Measurements from ENCODE around the gene FGD4.
"Not testable (repeated sequence)": the region's sequence is repeated elsewhere in the genome, so short reads cannot be mapped to it uniquely, and the experiment has no call there.

The FGD4 gene

GRCh38 chr12:32499048-32499447, 99.7 kb downstream of the FGD4 start:
- no peak for DNase-seq

GRCh38 chr12:32501835-32502333, 102.5 kb downstream of the FGD4 start:
- peak; percentile 41 to 86 for DNase-seq

DNA sequence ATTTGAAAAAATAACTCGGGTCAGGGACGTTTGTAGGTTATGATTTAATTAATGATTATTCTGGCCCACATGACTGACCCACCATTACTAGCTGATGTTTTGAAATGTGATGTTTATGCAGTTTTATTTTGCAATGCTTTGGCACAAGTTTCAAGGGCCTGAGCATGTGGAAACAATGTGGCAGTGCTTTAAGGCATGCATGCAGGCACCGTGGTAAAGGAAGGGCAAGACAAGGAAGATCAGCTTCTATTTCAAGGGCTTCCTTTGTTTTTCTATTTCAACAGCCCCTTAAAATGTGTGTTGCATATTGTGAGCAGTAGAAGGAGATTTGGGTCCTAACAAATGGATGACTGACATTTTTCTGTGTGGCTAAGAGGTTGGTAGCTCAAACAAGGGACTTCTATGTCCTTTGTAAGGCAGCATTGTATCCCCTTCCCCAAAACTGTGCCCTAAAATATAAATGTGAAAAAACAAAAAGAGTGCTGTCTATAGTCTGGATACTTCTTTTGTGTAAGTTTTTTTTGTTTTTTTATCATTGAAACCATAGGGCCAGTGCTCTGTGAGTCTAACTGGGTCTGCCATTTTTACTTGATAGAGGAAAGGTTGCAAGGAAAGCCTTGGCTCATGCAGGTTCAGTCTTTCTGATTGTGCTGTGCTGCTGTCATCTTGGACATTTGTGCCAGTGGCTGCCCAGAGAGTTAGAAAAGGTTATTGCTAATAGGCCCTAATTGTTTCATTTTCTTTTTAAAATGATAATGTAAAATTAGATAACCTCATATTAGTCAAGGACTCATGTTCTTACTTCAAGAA, 103.5 kb downstream of the FGD4 start:
- DNase-seq: peak; percentile 19 to 44

DNA sequence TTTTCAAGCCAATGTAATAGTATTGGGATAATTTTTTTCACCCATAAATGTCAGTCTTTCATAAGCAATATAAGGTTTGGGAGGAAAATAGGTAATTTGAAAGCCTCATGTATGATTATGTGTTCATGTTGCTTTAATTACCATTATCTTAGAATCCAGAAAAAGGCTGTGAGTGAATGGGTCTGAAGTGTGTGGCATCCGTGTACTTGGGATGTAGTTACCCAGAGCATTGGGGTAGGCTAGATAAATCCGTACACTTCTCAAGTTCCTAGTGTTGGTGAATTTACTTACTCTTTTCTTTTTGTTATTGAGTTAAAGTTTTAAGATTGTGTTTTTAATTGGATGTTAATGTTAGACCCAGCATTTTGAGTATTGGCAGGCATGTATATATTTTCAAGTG, 104.4 kb downstream of the FGD4 start:
- DNase-seq: no peak

- DNase-seq: peak in 1 of 2 donors; percentile 24
Observed at GRCh38 chr12:32504591-32504990, 105.2 kb downstream of the FGD4 start.

DNA sequence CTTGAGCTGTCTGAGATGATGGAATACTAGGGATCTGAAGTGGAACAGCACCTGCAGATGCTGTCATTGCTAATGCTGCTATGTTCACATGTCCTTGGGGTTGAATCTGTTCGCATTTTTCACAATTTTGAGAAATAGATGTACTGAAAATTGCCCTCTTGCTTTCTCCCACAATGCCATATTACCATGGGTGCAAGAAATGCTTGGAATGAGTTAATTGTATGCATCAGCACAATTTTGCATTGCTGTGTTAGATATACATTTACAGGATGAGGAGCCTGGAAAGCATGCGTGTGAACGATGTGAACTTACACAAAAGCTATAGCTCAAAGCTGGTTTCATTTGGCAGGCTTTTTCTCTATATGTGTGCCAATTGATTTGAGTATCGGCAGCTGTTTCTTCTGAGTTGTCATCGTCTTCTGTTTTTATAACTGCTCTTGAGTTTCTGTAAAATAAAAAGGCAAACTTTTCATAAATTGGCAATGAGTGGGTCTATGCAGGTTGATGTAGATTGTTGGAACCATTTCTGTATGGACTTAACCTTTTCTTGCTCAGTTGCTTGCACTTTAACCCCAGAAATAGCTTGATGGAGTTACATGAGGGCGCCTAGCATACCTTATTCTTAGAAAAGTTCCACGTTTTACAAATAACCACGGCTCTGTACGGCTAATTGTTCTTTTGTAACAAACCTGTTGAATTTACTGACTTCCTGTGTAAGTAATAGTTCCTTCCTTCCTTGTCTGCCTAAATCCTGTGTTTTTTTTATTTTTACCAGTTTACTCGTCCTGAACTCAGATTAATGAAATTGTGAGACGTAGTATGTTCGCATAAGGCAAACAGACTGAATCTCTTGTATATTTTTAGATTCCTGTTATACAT, 105.9 kb downstream of the FGD4 start:
- DNase-seq: peak in 1 of 2 donors; percentile 10

DNA sequence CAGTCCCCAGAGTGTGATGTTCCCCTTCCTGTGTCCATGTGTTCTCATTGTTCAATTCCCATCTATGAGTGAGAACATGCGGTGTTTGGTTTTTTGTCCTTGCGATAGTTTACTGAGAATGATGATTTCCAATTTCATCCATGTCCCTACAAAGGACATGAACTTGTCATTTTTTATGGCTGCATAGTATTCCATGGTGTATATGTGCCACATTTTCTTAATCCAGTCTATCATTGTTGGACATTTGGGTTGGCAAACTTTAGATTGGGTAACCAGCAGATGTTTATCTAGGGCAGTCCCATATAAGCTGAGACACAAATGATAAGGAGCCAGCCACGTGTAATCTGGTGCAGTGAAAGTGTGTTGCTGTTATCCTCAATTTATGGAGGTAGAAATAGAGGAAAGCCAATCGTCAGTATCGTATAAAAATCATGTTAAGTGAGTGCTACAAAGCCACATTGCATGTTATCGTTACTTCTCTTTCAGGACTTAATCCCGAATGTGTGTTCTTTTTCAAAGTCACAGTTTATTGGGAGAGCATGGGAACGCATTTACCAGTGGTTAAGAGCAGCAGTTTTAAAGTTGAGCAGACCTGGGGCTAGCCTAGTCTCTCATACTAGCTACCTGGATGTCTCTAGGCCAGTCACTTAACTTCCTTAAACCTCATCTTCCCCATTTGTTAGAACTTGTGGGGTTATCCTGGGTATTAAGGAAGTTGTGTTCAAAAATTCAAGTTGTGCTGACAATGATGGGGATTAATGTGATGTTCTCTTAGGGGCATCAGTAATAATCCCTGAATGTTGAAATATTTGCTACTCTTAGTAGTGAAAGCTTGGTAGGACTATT, 108.0 kb downstream of the FGD4 start:
- not testable (repeated sequence) for DNase-seq

DNA sequence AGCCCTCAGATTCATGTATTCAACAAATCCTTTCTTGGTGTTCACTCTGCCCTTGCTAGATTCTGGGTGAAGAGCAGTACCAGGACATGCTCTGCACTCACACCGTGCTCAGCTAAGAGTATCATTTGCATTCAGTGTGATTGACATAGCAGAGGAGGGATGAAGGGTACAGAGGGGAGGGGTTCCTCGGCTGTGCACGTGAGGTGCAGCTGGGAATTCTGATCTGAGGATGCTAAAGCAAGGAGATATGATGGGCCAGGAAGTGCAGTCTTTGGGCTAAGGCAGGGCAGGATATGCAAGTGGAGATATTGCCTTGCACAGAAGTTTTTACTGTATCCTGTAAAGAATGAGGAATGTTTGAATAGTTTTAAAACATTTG, 108.6 kb downstream of the FGD4 start:
- DNase-seq: no peak

GRCh38 chr12:32508626-32509025, 109.3 kb downstream of the FGD4 start:
- no peak for DNase-seq

- no peak for DNase-seq
Observed at GRCh38 chr12:32509328-32510091, 110.2 kb downstream of the FGD4 start.

DNA sequence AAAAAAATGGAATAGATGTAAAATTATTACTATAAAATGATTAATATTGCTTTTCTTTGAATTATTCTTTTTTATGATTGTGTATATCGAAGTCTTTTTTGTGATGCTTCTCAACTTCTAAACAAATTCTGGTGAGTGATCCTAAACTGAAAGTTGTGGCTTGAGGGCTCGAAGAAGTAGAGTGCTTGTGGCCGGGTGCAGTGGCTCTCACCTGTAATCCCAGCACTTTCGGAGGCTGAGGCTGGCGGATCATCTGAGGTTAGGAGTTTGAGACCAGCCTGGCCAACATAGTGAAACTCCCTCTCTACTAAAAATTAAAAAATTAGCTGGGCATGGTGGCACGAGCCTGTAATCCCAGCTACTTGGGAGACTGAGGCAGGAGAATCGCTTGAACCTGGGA, 112.6 kb downstream of the FGD4 start:
- not testable (repeated sequence) for DNase-seq

- no peak for DNase-seq
Observed at GRCh38 chr12:32512379-32512778, 113.0 kb downstream of the FGD4 start.

GRCh38 chr12:32512910-32513309, 113.6 kb downstream of the FGD4 start:
- DNase-seq: no peak

- no peak for DNase-seq
Observed at GRCh38 chr12:32515137-32515873, 115.9 kb downstream of the FGD4 start.

DNA sequence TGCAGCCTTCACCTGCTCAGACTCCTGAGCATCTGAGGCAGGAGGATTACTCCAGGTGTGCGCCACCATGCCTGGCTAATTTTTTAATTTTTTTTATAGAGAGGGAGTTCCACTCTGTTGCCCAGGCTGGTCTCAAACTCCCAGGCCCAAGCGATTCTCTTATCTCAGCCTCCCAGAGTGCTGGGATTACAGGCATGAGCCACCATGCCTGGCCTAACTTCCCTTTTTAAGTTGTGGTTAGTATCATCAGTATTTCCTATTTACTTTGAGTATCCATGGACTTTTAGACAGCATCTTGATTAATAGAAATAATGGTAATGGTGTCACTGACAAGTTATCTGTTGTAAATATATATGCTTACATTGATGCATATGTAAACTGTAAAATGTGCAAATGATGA, 116.9 kb downstream of the FGD4 start:
- DNase-seq: no peak

- no peak for DNase-seq
Observed at GRCh38 chr12:32517966-32518365, 118.6 kb downstream of the FGD4 start.

DNA sequence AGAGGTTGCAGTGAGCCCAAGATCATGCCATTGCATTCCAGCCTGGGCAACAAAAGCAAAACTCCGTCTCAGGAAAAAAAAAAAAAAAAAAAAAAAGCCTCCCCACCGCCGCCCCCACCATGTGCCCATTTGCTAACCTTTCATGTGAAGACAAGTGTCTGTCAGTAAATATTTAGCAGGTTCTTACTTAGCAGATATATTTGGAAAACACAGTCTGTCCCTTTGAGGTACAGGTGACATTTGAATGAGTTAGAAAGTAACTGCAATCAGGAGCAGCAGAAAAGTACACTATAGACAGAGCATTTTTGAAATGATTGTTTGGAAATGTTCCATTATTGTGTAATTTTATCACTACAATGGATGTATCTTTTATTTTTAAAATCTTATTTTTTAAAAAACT, 119.7 kb downstream of the FGD4 start:
- no peak for DNase-seq

GRCh38 chr12:32522331-32523221, 123.2 kb downstream of the FGD4 start:
- peak in 1 of 2 donors; percentile 72 for DNase-seq

DNA sequence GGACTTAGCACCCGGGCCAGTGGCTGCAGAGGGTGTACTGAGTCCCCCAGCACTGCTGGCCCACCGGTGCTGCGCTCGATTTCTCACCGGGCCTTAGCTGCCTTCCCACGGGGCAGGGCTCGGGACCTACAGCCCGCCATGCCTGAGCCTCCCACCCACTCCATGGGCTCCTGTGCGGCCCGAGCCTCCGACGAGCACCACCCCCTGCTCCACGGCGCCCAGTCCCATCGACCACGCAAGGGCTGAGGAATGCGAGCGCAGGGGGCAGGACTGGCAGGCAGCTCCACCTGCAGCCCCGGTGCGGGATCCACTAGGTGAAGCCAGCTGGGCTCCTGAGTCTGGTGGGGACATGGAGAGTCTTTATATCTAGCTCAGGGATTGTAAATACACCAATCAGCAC, 126.4 kb downstream of the FGD4 start:
- not testable (repeated sequence) for DNase-seq

- not testable (repeated sequence) for DNase-seq
Observed at GRCh38 chr12:32526343-32526742, 127.0 kb downstream of the FGD4 start.
